Urothelium cell line (cell line): Measurements from ENCODE around the gene BANP.

Experiments
- DNase-seq: peaks from one replicate; pipeline ENCODE4 v3.0.0; 2011; ENCODE audit warnings: low spot score, mixed read lengths
- FAIRE-seq: peaks from 2 replicates; lab custom pipeline; 2011; peaks lifted over from hg19 to GRCh38; lab: Jason Lieb, UNC

BANP gene

GRCh38 chr16:87948119-87948545 lies 3.1 kb upstream of the BANP start:
- FAIRE-seq: no peak
- no peak for DNase-seq

DNA sequence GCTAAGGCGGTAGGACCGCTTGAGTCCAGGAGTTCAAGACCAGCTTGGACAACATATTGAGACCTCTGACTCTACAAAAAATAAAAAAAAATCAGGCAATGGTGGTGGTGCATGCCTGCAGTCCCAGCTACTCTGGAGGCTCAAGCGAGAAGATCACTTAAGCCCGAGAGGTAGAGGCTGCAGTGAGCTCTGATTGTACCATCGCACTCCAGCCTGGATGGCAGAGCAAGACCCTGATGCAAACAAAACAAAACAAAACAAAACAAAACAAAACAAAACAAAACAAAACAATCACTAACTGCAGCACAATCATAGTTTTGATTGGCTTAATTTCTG lies 2.5 kb upstream of the BANP start:
- FAIRE-seq: no peak
- no peak for DNase-seq

DNA sequence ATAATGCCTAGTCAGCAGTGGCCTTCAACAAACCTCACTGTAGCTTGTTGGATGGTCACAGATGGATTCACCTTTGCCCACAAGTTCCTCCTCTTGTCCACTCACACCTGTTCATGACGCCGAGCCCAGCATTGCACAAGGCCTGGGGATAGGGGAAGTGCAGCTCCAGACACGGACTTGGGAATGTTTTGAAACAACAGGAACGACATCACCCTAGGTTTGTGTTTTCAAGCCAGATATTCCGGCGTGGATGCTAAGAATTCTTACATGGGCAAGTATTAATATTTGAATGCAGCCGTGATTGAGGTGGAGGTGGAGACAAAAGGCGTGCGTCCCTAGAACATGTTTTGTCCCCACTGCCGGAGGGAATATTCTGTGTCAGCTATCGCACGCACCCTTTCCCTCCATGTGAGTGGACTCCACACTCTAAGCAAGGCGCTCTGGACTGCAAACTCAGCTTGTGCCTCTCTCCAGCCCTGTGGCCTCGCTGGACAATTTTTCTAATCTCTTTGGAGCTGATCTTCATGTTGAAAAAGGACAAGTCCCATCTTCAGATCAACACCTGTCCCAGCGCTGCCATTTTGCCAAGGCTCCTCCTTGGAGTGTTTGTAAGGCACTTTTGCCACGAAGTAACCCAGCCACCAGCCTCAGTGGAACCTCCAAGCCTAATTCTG lies 2.0 kb upstream of the BANP start:
- DNase-seq (no peak), FAIRE-seq (no peak)

DNA sequence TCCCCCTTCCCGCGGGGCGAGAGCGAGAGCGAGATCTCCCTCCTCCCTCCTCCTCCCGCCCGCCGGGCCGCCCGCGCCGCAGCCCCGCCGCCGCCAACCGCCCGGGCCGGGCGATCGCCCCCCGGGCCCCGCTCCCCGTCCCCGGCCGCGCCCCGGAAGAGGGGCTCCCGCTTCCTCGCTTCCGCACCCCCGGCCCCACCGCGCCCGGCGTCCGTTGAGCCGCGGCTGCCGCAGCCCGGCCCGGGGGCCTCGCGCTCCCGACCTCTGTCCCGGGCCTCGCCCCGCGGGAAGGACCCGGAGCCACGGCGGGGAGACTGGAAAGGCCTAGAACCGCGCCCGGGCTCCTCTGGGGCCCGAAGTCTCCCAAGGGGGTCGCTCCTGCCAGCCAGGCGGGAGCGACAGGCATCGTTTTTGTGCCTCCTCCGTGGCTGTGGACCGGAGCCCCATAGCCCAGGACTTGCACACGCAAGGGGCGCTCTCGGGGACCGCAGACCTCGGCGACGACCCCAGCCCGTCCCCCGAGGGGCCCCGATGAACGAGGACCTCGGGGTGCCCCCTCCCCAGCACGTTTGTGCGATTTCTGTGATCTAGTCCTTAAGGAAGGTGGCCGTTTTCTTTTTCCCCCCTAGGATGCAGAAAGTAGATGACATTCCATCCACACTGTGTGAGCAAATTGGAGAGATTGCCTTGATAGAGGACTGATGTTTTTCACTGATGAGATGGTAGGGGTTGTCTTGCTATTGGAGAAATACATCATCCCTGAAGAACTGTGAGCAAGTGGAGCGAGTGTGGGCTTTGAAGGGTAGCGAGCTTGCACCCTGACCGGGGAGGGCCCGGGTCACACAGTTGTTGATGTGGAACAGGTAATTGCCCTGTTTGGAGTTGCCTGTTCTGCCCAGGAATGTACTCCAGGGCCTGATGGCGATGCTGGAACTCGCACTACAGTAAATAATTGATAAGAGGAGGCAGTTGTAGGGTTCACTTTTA lies 611 bp downstream of the BANP start:
- no peak for DNase-seq
- FAIRE-seq: no peak

DNA sequence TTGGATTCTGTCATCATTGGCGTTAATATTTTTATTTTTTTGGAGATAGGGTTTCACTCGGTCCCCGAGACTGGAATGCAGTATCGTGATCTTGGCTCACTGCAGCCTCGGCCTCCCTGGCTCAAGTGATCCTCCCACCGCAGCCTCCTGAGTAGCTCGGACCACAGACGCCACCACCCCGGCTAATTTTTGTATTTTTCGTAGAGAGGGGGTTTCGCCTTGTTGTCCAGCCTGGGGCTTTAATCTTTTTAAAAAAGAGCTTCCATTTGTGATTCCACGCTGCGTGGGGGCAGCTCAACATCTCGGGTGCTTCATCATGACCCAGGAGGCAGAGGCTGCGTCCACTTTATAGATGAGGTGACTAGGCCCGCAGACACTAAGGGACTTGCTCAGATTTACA lies 1.5 kb downstream of the BANP start:
- FAIRE-seq (no peak), DNase-seq (no peak)

- FAIRE-seq (no peak), DNase-seq (no peak)
These were observed 2.3 kb downstream of the BANP start for GRCh38 chr16:87953308-87954215.

DNA sequence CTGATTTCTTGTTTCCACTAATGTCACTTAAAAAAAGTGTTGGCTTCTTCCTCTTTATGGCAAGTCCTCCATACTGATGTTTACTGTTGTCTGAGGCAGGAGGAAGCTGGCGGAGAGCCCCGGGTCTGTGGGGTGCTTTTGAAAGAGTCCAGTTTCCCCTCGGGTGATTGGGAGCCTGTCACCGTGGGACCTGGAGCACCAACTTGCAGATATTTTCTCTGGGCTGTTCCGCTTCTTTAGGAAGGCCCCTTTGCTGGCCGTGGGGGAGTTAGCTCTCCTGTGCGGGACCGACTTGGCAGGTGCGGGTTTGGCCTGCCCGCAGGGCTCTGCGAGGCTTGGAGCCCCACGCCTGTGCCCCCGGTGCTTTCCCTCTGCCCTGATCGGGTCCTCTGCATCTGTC lies 3.1 kb downstream of the BANP start:
- DNase-seq (no peak), FAIRE-seq (no peak)

DNA sequence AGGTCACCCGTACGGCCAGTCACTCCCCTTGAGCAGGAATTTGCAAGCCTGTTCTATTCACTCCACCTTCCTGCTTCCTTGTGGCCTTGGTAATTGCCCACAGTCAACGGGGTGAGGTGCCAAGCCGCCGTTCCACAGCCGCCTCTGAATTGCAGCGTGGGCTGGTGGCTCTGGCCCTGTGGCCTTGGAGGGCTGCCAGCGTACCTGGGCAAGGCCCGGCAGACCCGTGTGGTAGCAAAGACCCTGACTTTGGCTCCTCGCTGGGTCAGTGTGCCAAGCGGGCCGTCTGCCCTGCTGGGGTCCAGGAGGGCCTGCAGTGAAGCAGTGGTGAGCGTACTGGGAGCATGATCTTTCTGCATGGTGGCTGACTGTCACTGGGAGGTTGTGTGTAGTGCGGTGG lies 3.6 kb downstream of the BANP start:
- FAIRE-seq: no peak

GRCh38 chr16:87955302-87956097 lies 4.3 kb downstream of the BANP start:
- FAIRE-seq: no peak
- DNase-seq: no peak

More for the DNA sequence above, 3.6 kb downstream of the BANP start:
- DNase-seq: no peak

- FAIRE-seq: no peak
- DNase-seq: no peak
These were observed 4.8 kb downstream of the BANP start for GRCh38 chr16:87956098-87956364.

GRCh38 chr16:87956365-87957231 lies 5.4 kb downstream of the BANP start:
- DNase-seq (no peak), FAIRE-seq (no peak)

- DNase-seq (no peak), FAIRE-seq (no peak)
These were observed 6.3 kb downstream of the BANP start for GRCh38 chr16:87957296-87958094.

GRCh38 chr16:87958632-87959031 lies 7.4 kb downstream of the BANP start:
- DNase-seq (no peak), FAIRE-seq (no peak)

DNA sequence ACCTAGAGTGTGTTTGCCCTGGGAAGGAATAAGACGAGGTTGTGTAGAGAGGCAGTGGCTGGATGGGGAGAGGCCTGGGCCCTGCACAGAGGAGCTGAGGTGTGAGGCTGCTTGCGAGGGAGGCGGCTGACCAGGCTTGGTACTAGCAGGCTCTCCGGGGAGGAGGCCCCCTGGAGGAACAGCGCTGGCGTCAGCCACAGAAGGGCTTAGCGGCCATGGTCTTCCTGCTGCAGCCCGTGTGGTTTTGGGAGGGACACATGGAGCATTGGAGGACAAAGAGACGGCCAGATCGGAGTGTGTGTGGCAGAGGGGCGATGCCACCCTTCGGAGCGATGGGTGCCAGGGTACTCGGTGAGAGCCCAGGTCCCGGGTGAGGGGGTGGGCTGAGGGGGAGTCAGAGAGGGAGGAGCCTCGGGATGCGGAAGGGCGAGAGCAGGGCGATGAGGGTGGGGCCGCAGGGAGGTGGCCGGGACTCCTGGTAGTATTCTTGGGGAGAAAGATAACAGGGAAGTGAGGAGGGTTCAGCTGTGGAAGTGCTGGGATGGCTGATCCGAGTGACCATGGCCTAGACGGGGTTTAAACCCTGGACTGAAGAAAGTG lies 8.3 kb downstream of the BANP start:
- no peak for FAIRE-seq

GRCh38 chr16:87960296-87960695 lies 9.1 kb downstream of the BANP start:
- DNase-seq (no peak), FAIRE-seq (no peak)

More for the DNA sequence above, 8.3 kb downstream of the BANP start:
- DNase-seq: no peak

DNA sequence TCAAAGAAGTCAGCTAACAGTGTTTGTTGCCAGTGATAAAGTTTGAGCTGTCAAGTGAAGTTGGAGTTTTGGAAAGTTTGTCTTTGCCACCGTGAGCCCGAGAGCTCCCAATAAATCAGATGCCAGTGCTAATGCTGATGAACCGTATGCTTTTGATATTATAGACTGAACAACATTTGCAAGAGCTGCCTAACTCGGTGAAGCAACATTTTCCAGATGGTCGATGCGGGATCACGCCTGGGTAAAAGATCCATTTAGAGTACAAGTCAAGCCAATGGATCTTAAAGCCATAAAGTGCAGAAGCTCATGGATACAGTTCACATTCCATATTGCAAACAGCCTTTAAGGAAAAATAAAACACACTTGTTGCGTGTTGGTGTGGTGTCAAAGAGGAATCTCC lies 9.6 kb downstream of the BANP start:
- no peak for DNase-seq
- FAIRE-seq: no peak

- no peak for FAIRE-seq
- DNase-seq: no peak
These were observed 10.4 kb downstream of the BANP start for GRCh38 chr16:87961623-87962022.

- no peak for FAIRE-seq
- DNase-seq: peak; percentile 18
These were observed 12.2 kb downstream of the BANP start for GRCh38 chr16:87963400-87963799.
